Measurements from ENCODE around the gene MYCL. TPM values are rescaled to one million over a fixed set of nuclear protein-coding genes. Genes with fewer than 3 reads are reported as not detected.

The MYCL gene
- total RNA-seq, 4 donors from 2014 or later, result 0.35 to 1.1 TPM; not detected in 2

GRCh38 chr1:39894884-39895495, 6.7 kb downstream of the MYCL start:
- DNase-seq, result no peak
- intact Hi-C loops (cut with DNase I; ENCODE audit: low total_unique reads) (no loop called here), in situ Hi-C loops (cut with MboI; ENCODE audit: low sequenced_read_pairs in 4 of 4) (loop anchor here in 1 of 4 donors (10.0 kb wide), 1 partner anchor 70 kb away; no protein-coding TSS in a partner anchor)
- no peak for ATAC-seq
- H3K9me3 ChIP-seq, result no peaks in the 10 kb centered on the region
- no peaks in the 10 kb centered on the region for H3K4me1 ChIP-seq
- no peak overlapping the region for H3K27ac ChIP-seq
- TF ChIP-seq POLR2A (IDR thresholded peaks at IDR 0.05) (no peak), CTCF (IDR thresholded peaks at IDR 0.05 in 4 of 5, conservative IDR thresholded peaks at IDR 0.05 in 1 of 5) (no peak)
- no peaks in the 10 kb centered on the region for H3K36me3 ChIP-seq
- no peak overlapping the region for H3K4me3 ChIP-seq
- H3K27me3 ChIP-seq, result peaks cover 0 to 8% (median 0%) of the 10 kb centered on the region in 3 donors

- intact Hi-C loops (cut with DNase I; ENCODE audit: low total_unique reads) (no loop called here), in situ Hi-C loops (cut with MboI; ENCODE audit: low sequenced_read_pairs in 4 of 4) (loop anchor here in 1 of 4 donors (10.0 kb wide), 1 partner anchor 68 kb away; no protein-coding TSS in a partner anchor)
- ATAC-seq, result no peak
Observed at GRCh38 chr1:39892601-39893595, 8.8 kb downstream of the MYCL start.

GRCh38 chr1:39890880-39891279, 10.8 kb downstream of the MYCL start:
- H3K4me3 ChIP-seq, result no peak overlapping the region
- in situ Hi-C loops (cut with MboI; ENCODE audit: low sequenced_read_pairs in 4 of 4) (loop anchor here in 1 of 4 donors (10.0 kb wide), 1 partner anchor 66 kb away; no protein-coding TSS in a partner anchor), intact Hi-C loops (cut with DNase I; ENCODE audit: low total_unique reads) (no loop called here)
- no peaks in the 10 kb centered on the region for H3K4me1 ChIP-seq
- no peak overlapping the region for H3K27ac ChIP-seq
- ATAC-seq (no peak), DNase-seq (no peak)
- H3K27me3 ChIP-seq, result peaks cover 0 to 3% (median 0%) of the 10 kb centered on the region in 3 donors
- H3K36me3 ChIP-seq, result no peaks in the 10 kb centered on the region
- TF ChIP-seq CTCF (IDR thresholded peaks at IDR 0.05 in 4 of 5, conservative IDR thresholded peaks at IDR 0.05 in 1 of 5), result no peak
- TF ChIP-seq POLR2A (IDR thresholded peaks at IDR 0.05), result no peak
- H3K9me3 ChIP-seq, result no peaks in the 10 kb centered on the region

More at GRCh38 chr1:39892601-39893595, 8.8 kb downstream of the MYCL start:
- DNase-seq, result no peak
- TF ChIP-seq POLR2A (IDR thresholded peaks at IDR 0.05) (no peak), CTCF (IDR thresholded peaks at IDR 0.05 in 4 of 5, conservative IDR thresholded peaks at IDR 0.05 in 1 of 5) (no peak)
- Histone ChIP-seq H3K27me3 (peaks cover 0 to 3% (median 0%) of the 10 kb centered on the region in 3 donors), H3K36me3 (no peaks in the 10 kb centered on the region), H3K4me3 (no peak overlapping the region), H3K27ac (no peak overlapping the region), H3K4me1 (no peaks in the 10 kb centered on the region), H3K9me3 (no peaks in the 10 kb centered on the region)

DNA sequence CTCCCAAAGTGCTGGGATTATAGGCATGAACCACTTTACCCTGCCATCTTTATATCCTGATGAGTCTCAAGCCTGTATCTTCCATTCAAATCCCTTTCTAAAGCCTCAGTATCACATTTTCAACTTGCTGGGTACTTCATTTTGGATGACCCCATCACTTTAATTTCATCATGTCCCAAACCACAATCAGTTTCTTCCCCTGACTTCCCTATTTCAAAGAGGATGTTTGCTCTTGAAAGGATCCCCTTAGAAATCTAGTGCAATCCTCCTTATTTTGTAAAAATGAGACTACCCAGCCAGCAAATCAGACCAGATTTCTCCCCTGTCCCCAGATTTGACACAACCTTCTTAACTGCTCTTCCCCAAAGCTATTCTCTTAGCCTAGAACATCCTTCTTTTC, 11.4 kb downstream of the MYCL start:
- TF ChIP-seq CTCF (IDR thresholded peaks at IDR 0.05 in 4 of 5, conservative IDR thresholded peaks at IDR 0.05 in 1 of 5) (no peak), POLR2A (IDR thresholded peaks at IDR 0.05) (no peak)
- no peaks in the 10 kb centered on the region for H3K9me3 ChIP-seq
- in situ Hi-C loops (cut with MboI; ENCODE audit: low sequenced_read_pairs in 4 of 4) (loop anchor here in 1 of 4 donors (10.0 kb wide), 1 partner anchor 65 kb away; no protein-coding TSS in a partner anchor), intact Hi-C loops (cut with DNase I; ENCODE audit: low total_unique reads) (no loop called here)
- H3K36me3 ChIP-seq, result no peaks in the 10 kb centered on the region
- H3K27me3 ChIP-seq, result peaks cover 0 to 3% (median 0%) of the 10 kb centered on the region in 3 donors
- no peak overlapping the region for H3K27ac ChIP-seq
- no peak for ATAC-seq
- no peaks in the 10 kb centered on the region for H3K4me1 ChIP-seq
- H3K4me3 ChIP-seq, result no peak overlapping the region
- no peak for DNase-seq
